WTC11 (cell line): ENCODE results near the gene ACSS2. TPM values are rescaled to one million over a fixed set of nuclear protein-coding genes. Genes with fewer than 3 reads are reported as not detected.

Experiments
- ATAC-seq: fragments of 200-7000 bp; cut with Tn5 transposase; 2 replicates; pipeline ENCODE4 v1.10.0; 2021; ENCODE audit warnings: mild to moderate bottlenecking, moderate library complexity
- CTCF ChIA-PET: fragments of 300-600 bp; sonication (Branson Sonifier 250); formaldehyde crosslinking; loops from one replicate; lab custom pipeline; 2021; ENCODE audit warnings: antibody characterized with exemption; lab: Charles Lee
- POLR2A ChIA-PET: fragments of 350-600 bp; sonication (Branson Sonifier 250); formaldehyde crosslinking; loops from one replicate; lab custom pipeline; 2021; ENCODE audit warnings: antibody characterized with exemption; lab: Charles Lee
- DNase-seq: peaks from one replicate; pipeline ENCODE4 v3.0.0; 2021; ENCODE audit warnings: low spot score
- H3K27ac Mint-ChIP-seq: 2 replicates; pipeline ENCODE4 v1.8.0; 2021; ENCODE audit warnings: mixed read lengths
- H3K27me3 Mint-ChIP-seq: 2 replicates; pipeline ENCODE4 v1.8.0; 2021; ENCODE audit warnings: low read depth, mild to moderate bottlenecking, moderate library complexity, mixed read lengths
- H3K36me3 Mint-ChIP-seq: 2 replicates; pipeline ENCODE4 v1.8.0; 2021; ENCODE audit warnings: mixed read lengths
- H3K4me1 Mint-ChIP-seq: 2 replicates; pipeline ENCODE4 v1.8.0; 2022; ENCODE audit warnings: mixed read lengths
- H3K4me3 Mint-ChIP-seq: 2 replicates; pipeline ENCODE4 v1.8.0; 2021; ENCODE audit warnings: mild to moderate bottlenecking, moderate library complexity, mixed read lengths
- H3K9me3 Mint-ChIP-seq: 2 replicates; pipeline ENCODE4 v1.8.0; 2021; ENCODE audit warnings: mixed read lengths
- AFF4 ChIP-seq: sonication (generic); formaldehyde crosslinking; IDR thresholded peaks from 2 replicates; pipeline ENCODE4 v1.8.1; 2023; ENCODE audit warnings: mild to moderate bottlenecking, missing genetic modification reagents, borderline replicate concordance
- ATF6 ChIP-seq: sonication (generic); formaldehyde crosslinking; IDR thresholded peaks from 2 replicates; pipeline ENCODE4 v1.8.1; 2023; ENCODE audit warnings: mild to moderate bottlenecking, missing genetic modification reagents
- CBFB ChIP-seq: sonication (generic); formaldehyde crosslinking; IDR thresholded peaks from 2 replicates; pipeline ENCODE4 v1.8.1; 2022; ENCODE audit warnings: mild to moderate bottlenecking, low read depth, missing genetic modification reagents
- CDX4 ChIP-seq: fragments of 250-450 bp; sonication (Bioruptor Pico); IDR thresholded peaks from 2 replicates; pipeline ENCODE4 v1.9.0; 2021; ENCODE audit warnings: moderate library complexity, mild to moderate bottlenecking, inconsistent platforms, borderline replicate concordance
- CREM ChIP-seq: sonication (generic); formaldehyde crosslinking; IDR thresholded peaks from 2 replicates; pipeline ENCODE4 v1.8.1; 2022; ENCODE audit warnings: mild to moderate bottlenecking, missing genetic modification reagents, moderate library complexity
- ESRRA ChIP-seq: sonication (generic); formaldehyde crosslinking; IDR thresholded peaks from 2 replicates; pipeline ENCODE4 v1.8.1; 2022; ENCODE audit warnings: mild to moderate bottlenecking, missing genetic modification reagents, borderline replicate concordance
- ETV6 ChIP-seq: sonication (generic); formaldehyde crosslinking; IDR thresholded peaks from 2 replicates; pipeline ENCODE4 v1.8.1; 2022; ENCODE audit warnings: mild to moderate bottlenecking, missing genetic modification reagents
- FOXP1 ChIP-seq: sonication (generic); formaldehyde crosslinking; IDR thresholded peaks from 2 replicates; pipeline ENCODE4 v1.8.0; 2022; ENCODE audit warnings: missing genetic modification reagents, mild to moderate bottlenecking, moderate library complexity, borderline replicate concordance
- HMGA2 ChIP-seq: fragments of 250-450 bp; sonication (Bioruptor Pico); IDR thresholded peaks from 2 replicates; pipeline ENCODE4 v1.4.0; 2021; ENCODE audit warnings: mild to moderate bottlenecking, moderate library complexity
- JUN ChIP-seq: sonication (generic); formaldehyde crosslinking; IDR thresholded peaks from 2 replicates; pipeline ENCODE4 v1.8.0; 2023; ENCODE audit warnings: mild to moderate bottlenecking, missing genetic modification reagents
- KAT7 ChIP-seq: sonication (generic); formaldehyde crosslinking; IDR thresholded peaks from 2 replicates; pipeline ENCODE4 v1.8.1; 2023; ENCODE audit warnings: missing genetic modification reagents, mild to moderate bottlenecking, borderline replicate concordance
- NR1H2 ChIP-seq: sonication (generic); formaldehyde crosslinking; IDR thresholded peaks from 2 replicates; pipeline ENCODE4 v1.9.0; 2021; ENCODE audit warnings: mild to moderate bottlenecking, moderate library complexity, missing genetic modification reagents
- OVOL2 ChIP-seq: fragments of 250-450 bp; sonication (Bioruptor Pico); IDR thresholded peaks from 2 replicates; pipeline ENCODE4 v1.9.0; 2021; ENCODE audit warnings: mild to moderate bottlenecking, borderline replicate concordance
- PREB ChIP-seq: sonication (generic); formaldehyde crosslinking; IDR thresholded peaks from 2 replicates; pipeline ENCODE4 v1.8.1; 2022; ENCODE audit warnings: mild to moderate bottlenecking, missing genetic modification reagents, moderate library complexity, borderline replicate concordance
- TEAD1 ChIP-seq: sonication (generic); formaldehyde crosslinking; IDR thresholded peaks from 2 replicates; pipeline ENCODE4 v1.8.0; 2022; ENCODE audit warnings: mild to moderate bottlenecking, missing genetic modification reagents
- TEAD4 ChIP-seq: sonication (generic); formaldehyde crosslinking; IDR thresholded peaks from 2 replicates; pipeline ENCODE4 v1.8.0; 2022; ENCODE audit warnings: mild to moderate bottlenecking, missing genetic modification reagents
- ZMAT4 ChIP-seq: fragments of 250-450 bp; sonication (Bioruptor Pico); IDR thresholded peaks from 2 replicates; pipeline ENCODE4 v1.9.0; 2021; ENCODE audit warnings: mild to moderate bottlenecking
- ZNF121 ChIP-seq: sonication (generic); formaldehyde crosslinking; IDR thresholded peaks from 2 replicates; pipeline ENCODE4 v1.8.0; 2023; ENCODE audit warnings: missing genetic modification reagents
- ZNF416 ChIP-seq: fragments of 250-450 bp; sonication (Bioruptor Pico); IDR thresholded peaks from 2 replicates; pipeline ENCODE4 v1.9.0; 2021; ENCODE audit warnings: mild to moderate bottlenecking, inconsistent platforms
- total RNA-seq: library from RNA; stranded (reverse); gene quantifications from 3 replicates; pipeline ENCODE4 v1.2.3, GENCODE V29; 2021
- TF ChIP-seq, protein P1 (sequence below): fragments of 250-450 bp; sonication (Bioruptor Pico); IDR thresholded peaks from 2 replicates; pipeline ENCODE4 v1.9.0; 2021; ENCODE audit warnings: mild to moderate bottlenecking, borderline replicate concordance
- TF ChIP-seq, protein P2 (sequence below): sonication (generic); formaldehyde crosslinking; IDR thresholded peaks from 2 replicates; pipeline ENCODE4 v1.8.0; 2023; ENCODE audit warnings: mild to moderate bottlenecking, missing genetic modification reagents

The ACSS2 gene
- total RNA-seq, 1 experiment from 2014 or later, result 28.9 TPM

DNA sequence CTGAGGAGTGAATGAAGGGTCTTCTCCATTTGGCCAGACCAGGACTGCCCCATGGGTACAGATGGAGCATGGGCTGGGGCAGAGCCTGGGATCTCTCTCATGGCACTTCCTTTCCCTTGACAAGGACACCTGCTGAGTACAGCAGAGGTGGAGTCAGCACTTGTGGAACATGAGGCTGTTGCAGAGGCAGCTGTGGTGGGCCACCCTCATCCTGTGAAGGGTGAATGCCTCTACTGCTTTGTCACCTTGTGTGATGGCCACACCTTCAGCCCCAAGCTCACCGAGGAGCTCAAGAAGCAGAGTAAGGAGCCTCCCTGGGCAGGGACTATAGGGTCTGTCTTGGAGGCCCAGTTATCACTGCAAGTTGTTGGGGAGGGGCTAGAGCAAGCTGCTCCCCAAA, 49.6 kb downstream of the ACSS2 start:
- DNase-seq (no peak), ATAC-seq (no peak)
- no peaks in the 10 kb centered on the region for H3K4me1 Mint-ChIP-seq
- no peak overlapping the region for H3K27ac Mint-ChIP-seq
- CTCF ChIA-PET, result no interaction called here
- POLR2A ChIA-PET, result no interaction called here
- H3K36me3 Mint-ChIP-seq, result peaks cover 43% of the 10 kb centered on the region
- H3K27me3 Mint-ChIP-seq, result no peaks in the 10 kb centered on the region
- H3K9me3 Mint-ChIP-seq, result no peaks in the 10 kb centered on the region
- TF ChIP-seq, protein P1, sequence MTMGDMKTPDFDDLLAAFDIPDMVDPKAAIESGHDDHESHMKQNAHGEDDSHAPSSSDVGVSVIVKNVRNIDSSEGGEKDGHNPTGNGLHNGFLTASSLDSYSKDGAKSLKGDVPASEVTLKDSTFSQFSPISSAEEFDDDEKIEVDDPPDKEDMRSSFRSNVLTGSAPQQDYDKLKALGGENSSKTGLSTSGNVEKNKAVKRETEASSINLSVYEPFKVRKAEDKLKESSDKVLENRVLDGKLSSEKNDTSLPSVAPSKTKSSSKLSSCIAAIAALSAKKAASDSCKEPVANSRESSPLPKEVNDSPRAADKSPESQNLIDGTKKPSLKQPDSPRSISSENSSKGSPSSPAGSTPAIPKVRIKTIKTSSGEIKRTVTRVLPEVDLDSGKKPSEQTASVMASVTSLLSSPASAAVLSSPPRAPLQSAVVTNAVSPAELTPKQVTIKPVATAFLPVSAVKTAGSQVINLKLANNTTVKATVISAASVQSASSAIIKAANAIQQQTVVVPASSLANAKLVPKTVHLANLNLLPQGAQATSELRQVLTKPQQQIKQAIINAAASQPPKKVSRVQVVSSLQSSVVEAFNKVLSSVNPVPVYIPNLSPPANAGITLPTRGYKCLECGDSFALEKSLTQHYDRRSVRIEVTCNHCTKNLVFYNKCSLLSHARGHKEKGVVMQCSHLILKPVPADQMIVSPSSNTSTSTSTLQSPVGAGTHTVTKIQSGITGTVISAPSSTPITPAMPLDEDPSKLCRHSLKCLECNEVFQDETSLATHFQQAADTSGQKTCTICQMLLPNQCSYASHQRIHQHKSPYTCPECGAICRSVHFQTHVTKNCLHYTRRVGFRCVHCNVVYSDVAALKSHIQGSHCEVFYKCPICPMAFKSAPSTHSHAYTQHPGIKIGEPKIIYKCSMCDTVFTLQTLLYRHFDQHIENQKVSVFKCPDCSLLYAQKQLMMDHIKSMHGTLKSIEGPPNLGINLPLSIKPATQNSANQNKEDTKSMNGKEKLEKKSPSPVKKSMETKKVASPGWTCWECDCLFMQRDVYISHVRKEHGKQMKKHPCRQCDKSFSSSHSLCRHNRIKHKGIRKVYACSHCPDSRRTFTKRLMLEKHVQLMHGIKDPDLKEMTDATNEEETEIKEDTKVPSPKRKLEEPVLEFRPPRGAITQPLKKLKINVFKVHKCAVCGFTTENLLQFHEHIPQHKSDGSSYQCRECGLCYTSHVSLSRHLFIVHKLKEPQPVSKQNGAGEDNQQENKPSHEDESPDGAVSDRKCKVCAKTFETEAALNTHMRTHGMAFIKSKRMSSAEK (CRISPR knock-in tag), result no peak
- TF ChIP-seq CDX4 (CRISPR knock-in tag) (no peak), PREB (CRISPR knock-in tag) (no peak), NR1H2 (CRISPR knock-in tag) (no peak), ZMAT4 (CRISPR knock-in tag) (no peak), ZNF121 (CRISPR knock-in tag) (no peak), FOXP1 (CRISPR knock-in tag) (no peak), OVOL2 (CRISPR knock-in tag) (no peak)
- no peak overlapping the region for H3K4me3 Mint-ChIP-seq

GRCh38 chr20:34926581-34926980, 50.2 kb downstream of the ACSS2 start:
- CTCF ChIA-PET, result no interaction called here

More at GRCh38 chr20:34926581-34926980, 50.2 kb downstream of the ACSS2 start:
- POLR2A ChIA-PET, result no interaction called here
- Mint-ChIP-seq H3K4me1 (no peaks in the 10 kb centered on the region), H3K9me3 (no peaks in the 10 kb centered on the region), H3K36me3 (peaks cover 44% of the 10 kb centered on the region), H3K4me3 (no peak overlapping the region), H3K27ac (no peak overlapping the region), H3K27me3 (no peaks in the 10 kb centered on the region)
- TF ChIP-seq ETV6 (CRISPR knock-in tag) (no peak), CBFB (CRISPR knock-in tag) (no peak), TEAD1 (CRISPR knock-in tag) (no peak), CREM (CRISPR knock-in tag) (no peak), AFF4 (CRISPR knock-in tag) (no peak), KAT7 (no peak), JUN (no peak), ESRRA (CRISPR knock-in tag) (no peak), NR1H2 (CRISPR knock-in tag) (no peak), ZNF416 (no peak), TEAD4 (CRISPR knock-in tag) (no peak), HMGA2 (CRISPR knock-in tag) (no peak), ATF6 (CRISPR knock-in tag) (no peak)
- TF ChIP-seq, protein P2, sequence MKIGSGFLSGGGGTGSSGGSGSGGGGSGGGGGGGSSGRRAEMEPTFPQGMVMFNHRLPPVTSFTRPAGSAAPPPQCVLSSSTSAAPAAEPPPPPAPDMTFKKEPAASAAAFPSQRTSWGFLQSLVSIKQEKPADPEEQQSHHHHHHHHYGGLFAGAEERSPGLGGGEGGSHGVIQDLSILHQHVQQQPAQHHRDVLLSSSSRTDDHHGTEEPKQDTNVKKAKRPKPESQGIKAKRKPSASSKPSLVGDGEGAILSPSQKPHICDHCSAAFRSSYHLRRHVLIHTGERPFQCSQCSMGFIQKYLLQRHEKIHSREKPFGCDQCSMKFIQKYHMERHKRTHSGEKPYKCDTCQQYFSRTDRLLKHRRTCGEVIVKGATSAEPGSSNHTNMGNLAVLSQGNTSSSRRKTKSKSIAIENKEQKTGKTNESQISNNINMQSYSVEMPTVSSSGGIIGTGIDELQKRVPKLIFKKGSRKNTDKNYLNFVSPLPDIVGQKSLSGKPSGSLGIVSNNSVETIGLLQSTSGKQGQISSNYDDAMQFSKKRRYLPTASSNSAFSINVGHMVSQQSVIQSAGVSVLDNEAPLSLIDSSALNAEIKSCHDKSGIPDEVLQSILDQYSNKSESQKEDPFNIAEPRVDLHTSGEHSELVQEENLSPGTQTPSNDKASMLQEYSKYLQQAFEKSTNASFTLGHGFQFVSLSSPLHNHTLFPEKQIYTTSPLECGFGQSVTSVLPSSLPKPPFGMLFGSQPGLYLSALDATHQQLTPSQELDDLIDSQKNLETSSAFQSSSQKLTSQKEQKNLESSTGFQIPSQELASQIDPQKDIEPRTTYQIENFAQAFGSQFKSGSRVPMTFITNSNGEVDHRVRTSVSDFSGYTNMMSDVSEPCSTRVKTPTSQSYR, result no peak
- no peak for ATAC-seq
- DNase-seq, result no peak
